HG02798 (cell line): ENCODE data around the gene PTPRE.
"Not testable (repeated sequence)": the region's sequence is repeated elsewhere in the genome, so short reads cannot be mapped to it uniquely, and the experiment has no call there.

ENCODE experiments used
- ATAC-seq: cut with Tn5 transposase; IDR thresholded peaks from one replicate; pipeline ENCODE4 v1.9.1; 2021; ENCODE audit warnings: mild to moderate bottlenecking; ENCODE audit not compliant: unreplicated experiment, poor library complexity

The PTPRE gene

DNA sequence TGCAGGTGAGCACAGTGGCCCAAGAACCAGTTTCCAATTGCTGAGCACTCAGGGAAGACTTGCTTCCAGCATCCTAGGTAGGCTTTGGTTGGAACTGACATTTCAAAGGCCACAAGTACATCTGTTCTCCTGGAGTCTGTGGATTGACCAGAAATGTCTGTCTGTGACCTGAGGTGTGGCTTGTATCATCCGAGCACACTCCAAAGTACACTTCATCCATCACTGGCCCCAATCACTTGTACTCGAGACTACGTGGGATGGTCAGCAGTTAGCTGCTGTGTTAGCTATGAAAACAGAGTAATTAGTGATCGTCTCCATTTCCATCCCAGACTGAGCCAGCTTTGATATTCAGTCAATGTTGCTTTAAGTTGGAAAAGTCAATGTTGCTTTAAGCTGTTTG is 174.3 kb downstream of the PTPRE start:
- ATAC-seq: no peak

- no peak for ATAC-seq
Measured at GRCh38 chr10:128081720-128082119, 174.8 kb downstream of the PTPRE start.

- ATAC-seq: no peak
Measured at GRCh38 chr10:128083191-128083895, 176.4 kb downstream of the PTPRE start.

DNA sequence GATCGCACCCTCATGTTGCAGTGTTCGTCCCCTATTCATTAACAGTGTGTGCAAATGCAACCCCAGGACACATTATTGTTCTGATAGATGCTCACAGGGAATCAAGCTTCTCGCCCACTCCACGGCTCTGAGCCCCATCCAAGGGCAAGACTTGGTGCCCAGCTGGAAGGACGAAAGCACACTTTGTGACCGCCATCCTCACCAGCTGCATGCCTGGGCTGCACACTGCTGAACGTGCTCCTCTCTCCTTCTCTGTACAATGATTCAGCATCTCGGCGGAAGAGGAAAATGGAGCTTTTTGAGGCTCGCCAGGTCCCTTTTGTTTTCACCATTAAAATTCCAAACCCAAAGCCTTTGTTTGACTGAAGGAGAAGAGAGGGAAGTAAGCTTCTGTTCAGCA is 177.5 kb downstream of the PTPRE start:
- no peak for ATAC-seq

DNA sequence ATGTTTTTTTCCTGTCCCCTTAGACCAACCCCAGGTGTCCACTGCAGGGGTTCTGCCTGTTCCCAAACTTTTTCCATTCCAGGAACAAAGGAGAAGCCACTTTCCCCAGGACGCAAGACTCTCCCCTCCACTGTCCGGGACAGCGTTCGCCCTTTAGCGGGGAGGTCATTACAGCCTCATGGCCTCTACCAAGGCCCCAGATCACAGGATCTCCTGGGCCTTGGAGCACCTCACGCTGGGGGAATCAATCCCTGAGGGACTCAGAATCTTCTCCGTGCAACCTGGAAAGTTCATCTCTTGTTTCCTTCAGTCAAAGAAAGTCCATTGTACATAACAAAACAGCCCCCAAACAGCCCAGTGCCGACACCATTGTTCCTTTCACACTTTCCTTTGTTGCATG is 178.1 kb downstream of the PTPRE start:
- ATAC-seq: no peak

DNA sequence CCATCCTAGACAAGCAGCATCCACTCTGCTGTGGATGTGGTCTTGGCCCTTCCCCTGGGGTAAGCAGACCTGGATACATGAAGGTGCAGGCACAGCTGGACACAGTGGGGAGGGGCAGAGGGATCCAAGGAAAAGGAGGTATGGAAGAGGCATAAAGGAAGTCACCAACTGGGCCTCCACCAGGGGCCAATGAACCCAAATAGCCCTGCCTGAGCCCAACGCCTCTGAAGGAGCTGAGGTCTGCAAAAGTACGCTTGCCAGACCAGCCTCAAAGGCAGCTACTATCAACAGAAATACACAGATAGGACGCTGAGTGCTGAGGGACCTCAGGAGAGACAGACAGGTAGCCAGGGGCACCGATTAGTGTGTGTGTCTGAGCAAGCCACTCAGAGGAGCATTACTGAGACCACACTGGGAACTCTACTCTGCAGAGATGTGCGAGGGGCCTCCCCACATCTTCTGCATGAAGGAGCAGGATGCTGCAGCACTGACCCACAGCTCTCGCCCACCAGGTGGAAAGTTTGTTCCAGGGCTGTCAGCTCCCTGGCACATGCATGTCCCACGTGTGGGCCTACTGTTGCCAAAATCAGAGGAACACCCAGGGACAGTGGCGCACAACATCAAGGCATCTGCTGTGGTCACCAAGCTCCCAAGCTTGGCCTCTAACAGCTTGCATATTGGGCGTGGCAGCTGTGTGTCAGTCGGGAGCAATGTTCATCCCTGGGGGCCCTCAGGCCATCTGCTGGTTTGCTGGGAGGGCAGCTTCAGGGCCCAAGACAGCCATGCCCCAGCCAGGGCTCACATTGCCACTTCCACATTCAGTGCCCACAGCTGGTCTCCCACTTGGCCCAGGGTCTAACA is 179.3 kb downstream of the PTPRE start:
- ATAC-seq: no peak

DNA sequence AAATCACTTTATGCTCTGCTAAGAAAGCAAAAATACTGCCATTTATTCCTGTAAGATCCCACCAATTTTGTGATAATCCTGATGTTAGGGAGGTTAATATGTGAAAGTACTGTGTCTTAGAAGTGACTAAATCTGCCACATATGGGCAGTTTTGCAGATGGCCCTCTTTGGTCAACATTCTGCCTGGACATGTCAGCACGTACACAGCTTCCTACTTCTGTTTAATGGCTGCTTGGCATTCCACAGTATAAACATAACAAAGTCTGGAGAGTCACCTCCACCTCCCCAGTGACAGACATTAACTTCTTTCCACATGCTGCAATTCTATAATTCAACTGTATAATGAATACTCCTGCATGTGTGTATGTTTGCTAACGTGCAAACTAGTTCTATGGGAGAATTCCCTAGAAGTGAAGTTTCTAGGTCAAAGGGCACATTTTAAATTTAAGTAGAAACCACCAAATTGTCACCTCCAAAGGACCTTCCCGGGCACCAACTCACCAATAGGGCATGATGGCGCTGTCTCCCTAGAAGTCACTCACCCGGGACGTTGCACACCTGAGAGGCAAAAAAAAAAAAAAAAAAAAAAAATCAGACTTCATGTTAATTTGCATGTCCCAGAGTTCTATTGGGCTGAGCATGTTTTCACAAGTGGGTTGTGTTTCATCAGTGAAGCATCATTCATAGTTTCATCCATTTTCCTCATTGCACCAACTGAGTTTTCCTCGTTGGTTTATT is 180.4 kb downstream of the PTPRE start:
- no peak for ATAC-seq

DNA sequence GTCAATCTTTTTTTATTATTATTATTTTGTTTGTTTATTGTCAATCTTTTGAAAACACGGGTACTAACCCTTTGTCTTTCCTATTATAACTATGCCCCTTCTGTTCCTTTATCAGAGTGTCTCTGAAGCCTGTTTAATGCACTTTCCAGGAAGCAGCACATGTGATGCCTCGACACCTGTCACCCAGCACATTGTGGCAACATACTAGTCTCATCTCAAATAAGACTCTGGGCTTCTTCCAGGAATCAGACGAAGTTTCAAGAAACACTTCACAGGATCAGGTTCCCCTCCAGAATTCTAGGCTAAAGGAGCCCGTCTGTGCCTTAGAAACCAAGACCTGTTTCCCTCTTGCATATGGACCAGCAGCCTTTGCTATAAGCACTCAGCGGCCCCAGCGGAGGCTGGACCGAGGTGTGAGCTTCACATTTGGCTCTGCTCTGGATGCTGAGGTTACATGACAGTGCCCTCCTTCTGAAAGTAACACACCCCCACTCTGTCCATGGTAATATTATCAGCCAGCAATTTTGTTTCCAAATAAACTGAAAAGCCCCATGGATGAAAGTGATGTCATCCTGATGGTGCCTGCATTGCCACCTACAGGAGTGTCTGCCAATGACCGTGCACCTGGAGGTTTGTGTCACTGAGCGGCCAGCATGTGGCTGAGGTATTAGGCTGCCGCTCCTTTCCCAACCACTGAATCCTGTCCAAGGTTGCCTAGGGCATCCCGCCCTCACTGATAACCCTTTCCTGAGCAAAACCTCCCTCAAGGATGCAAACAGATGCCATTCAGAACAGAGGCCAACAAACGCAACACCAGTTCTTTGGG is 181.2 kb downstream of the PTPRE start:
- no peak for ATAC-seq

GRCh38 chr10:128091636-128092210 is 184.8 kb downstream of the PTPRE start:
- no peak for ATAC-seq

DNA sequence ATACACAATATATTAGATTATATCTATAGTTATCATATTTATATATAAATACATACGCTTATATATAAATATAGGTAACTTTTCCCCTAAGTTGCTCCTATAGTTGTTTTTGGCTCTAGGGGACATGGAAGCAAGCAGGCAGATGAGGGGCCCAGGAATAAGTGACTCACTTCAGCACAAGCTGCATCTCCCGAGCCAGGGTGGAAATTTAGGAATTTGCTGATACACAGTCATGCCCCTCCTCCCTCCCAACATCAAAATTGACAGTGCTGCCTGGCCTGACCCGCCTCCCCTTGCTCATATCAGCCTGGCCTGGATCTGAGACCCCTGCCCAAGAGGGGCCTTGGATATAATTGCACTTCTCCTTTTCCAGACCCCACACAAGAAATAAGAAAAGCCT is 185.6 kb downstream of the PTPRE start:
- ATAC-seq: no peak

GRCh38 chr10:128094596-128094995 is 187.7 kb downstream of the PTPRE start:
- ATAC-seq: not testable (repeated sequence)

GRCh38 chr10:128095027-128095752 is 188.3 kb downstream of the PTPRE start:
- ATAC-seq: peak; percentile 41

GRCh38 chr10:128095753-128096469 is 189.0 kb downstream of the PTPRE start:
- no peak for ATAC-seq

- ATAC-seq: no peak
Measured at GRCh38 chr10:128096486-128097199, 189.7 kb downstream of the PTPRE start.

GRCh38 chr10:128097783-128098182 is 190.9 kb downstream of the PTPRE start:
- ATAC-seq: no peak

GRCh38 chr10:128098631-128099030 is 191.7 kb downstream of the PTPRE start:
- ATAC-seq: no peak

GRCh38 chr10:128099901-128100300 is 193.0 kb downstream of the PTPRE start:
- no peak for ATAC-seq

DNA sequence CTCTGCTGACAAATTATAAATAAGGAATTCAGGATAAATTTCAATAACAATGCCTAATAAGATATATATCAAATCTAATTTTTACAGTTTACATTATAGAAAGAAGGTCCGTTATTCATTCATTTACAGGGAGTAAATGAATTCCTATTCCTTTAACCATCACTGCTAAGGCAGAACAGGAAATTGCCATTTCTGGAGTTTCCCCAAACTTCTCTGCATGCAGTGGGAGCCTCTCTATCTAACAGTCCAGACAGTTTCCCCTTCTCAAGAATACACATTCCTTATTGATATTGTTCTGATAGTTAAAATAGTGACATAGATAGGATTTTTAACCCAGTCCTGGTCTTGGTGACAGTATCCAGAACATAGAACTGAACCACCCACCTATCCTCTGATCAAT is 195.0 kb downstream of the PTPRE start:
- ATAC-seq: no peak
